Measurements from ENCODE around the gene ZNF74.
"Not testable (repeated sequence)": the region's sequence is repeated elsewhere in the genome, so short reads cannot be mapped to it uniquely, and the experiment has no call there.

ZNF74 gene

GRCh38 chr22:20374130-20374529 is 19.8 kb upstream of the ZNF74 start:
- not testable (repeated sequence) for H3K4me1 ChIP-seq (ENCODE audit: control insufficient read depth, insufficient read depth, low read length, poor library complexity, severe bottlenecking); H3K36me3 ChIP-seq (ENCODE audit: control insufficient read depth, insufficient read depth, low read length); H3K27ac ChIP-seq (ENCODE audit: insufficient read depth, low read length, poor library complexity, severe bottlenecking); H3K4me3 ChIP-seq (ENCODE audit: insufficient read depth, low read depth, low read length, poor library complexity, severe bottlenecking); H3K27me3 ChIP-seq (replicated peaks; ENCODE audit: control insufficient read depth, insufficient read depth, low read length, poor library complexity, severe bottlenecking); H3K9me3 ChIP-seq (ENCODE audit: control insufficient read depth, low read length); DNase-seq

- H3K9me3 ChIP-seq (ENCODE audit: control insufficient read depth, low read length); H3K27ac ChIP-seq (ENCODE audit: insufficient read depth, low read length, poor library complexity, severe bottlenecking); H3K4me3 ChIP-seq (ENCODE audit: insufficient read depth, low read depth, low read length, poor library complexity, severe bottlenecking); H3K36me3 ChIP-seq (ENCODE audit: control insufficient read depth, insufficient read depth, low read length); H3K4me1 ChIP-seq (ENCODE audit: control insufficient read depth, insufficient read depth, low read length, poor library complexity, severe bottlenecking); H3K27me3 ChIP-seq (replicated peaks; ENCODE audit: control insufficient read depth, insufficient read depth, low read length, poor library complexity, severe bottlenecking); DNase-seq: not testable (repeated sequence)
These were observed 17.7 kb upstream of the ZNF74 start for GRCh38 chr22:20376281-20376680.

- not testable (repeated sequence) for DNase-seq; H3K4me1 ChIP-seq (ENCODE audit: control insufficient read depth, insufficient read depth, low read length, poor library complexity, severe bottlenecking); H3K36me3 ChIP-seq (ENCODE audit: control insufficient read depth, insufficient read depth, low read length); H3K27ac ChIP-seq (ENCODE audit: insufficient read depth, low read length, poor library complexity, severe bottlenecking); H3K9me3 ChIP-seq (ENCODE audit: control insufficient read depth, low read length); H3K27me3 ChIP-seq (replicated peaks; ENCODE audit: control insufficient read depth, insufficient read depth, low read length, poor library complexity, severe bottlenecking); H3K4me3 ChIP-seq (ENCODE audit: insufficient read depth, low read depth, low read length, poor library complexity, severe bottlenecking)
These were observed 17.0 kb upstream of the ZNF74 start for GRCh38 chr22:20376983-20377382.

GRCh38 chr22:20378110-20378509 is 15.8 kb upstream of the ZNF74 start:
- Histone ChIP-seq H3K4me3 (ENCODE audit: insufficient read depth, low read depth, low read length, poor library complexity, severe bottlenecking) (no peak overlapping the region), H3K27me3 (replicated peaks; ENCODE audit: control insufficient read depth, insufficient read depth, low read length, poor library complexity, severe bottlenecking) (no peaks in the 10 kb centered on the region), H3K9me3 (ENCODE audit: control insufficient read depth, low read length) (no peaks in the 10 kb centered on the region), H3K4me1 (ENCODE audit: control insufficient read depth, insufficient read depth, low read length, poor library complexity, severe bottlenecking) (no peaks in the 10 kb centered on the region), H3K36me3 (ENCODE audit: control insufficient read depth, insufficient read depth, low read length) (no peaks in the 10 kb centered on the region), H3K27ac (ENCODE audit: insufficient read depth, low read length, poor library complexity, severe bottlenecking) (no peak overlapping the region)
- no peak for DNase-seq

- not testable (repeated sequence) for DNase-seq; H3K4me1 ChIP-seq (ENCODE audit: control insufficient read depth, insufficient read depth, low read length, poor library complexity, severe bottlenecking)
These were observed 15.3 kb upstream of the ZNF74 start for GRCh38 chr22:20378684-20379083.

GRCh38 chr22:20380486-20380885 is 13.5 kb upstream of the ZNF74 start:
- Histone ChIP-seq H3K36me3 (ENCODE audit: control insufficient read depth, insufficient read depth, low read length) (no peaks in the 10 kb centered on the region), H3K27me3 (replicated peaks; ENCODE audit: control insufficient read depth, insufficient read depth, low read length, poor library complexity, severe bottlenecking) (peaks cover 3% of the 10 kb centered on the region), H3K4me1 (ENCODE audit: control insufficient read depth, insufficient read depth, low read length, poor library complexity, severe bottlenecking) (no peaks in the 10 kb centered on the region), H3K4me3 (ENCODE audit: insufficient read depth, low read depth, low read length, poor library complexity, severe bottlenecking) (no peak overlapping the region), H3K27ac (ENCODE audit: insufficient read depth, low read length, poor library complexity, severe bottlenecking) (no peak overlapping the region), H3K9me3 (ENCODE audit: control insufficient read depth, low read length) (no peaks in the 10 kb centered on the region)
- DNase-seq, result no peak

More at GRCh38 chr22:20378684-20379083, 15.3 kb upstream of the ZNF74 start:
- not testable (repeated sequence) for H3K27me3 ChIP-seq (replicated peaks; ENCODE audit: control insufficient read depth, insufficient read depth, low read length, poor library complexity, severe bottlenecking); H3K9me3 ChIP-seq (ENCODE audit: control insufficient read depth, low read length); H3K27ac ChIP-seq (ENCODE audit: insufficient read depth, low read length, poor library complexity, severe bottlenecking); H3K4me3 ChIP-seq (ENCODE audit: insufficient read depth, low read depth, low read length, poor library complexity, severe bottlenecking); H3K36me3 ChIP-seq (ENCODE audit: control insufficient read depth, insufficient read depth, low read length)

- H3K27ac ChIP-seq (ENCODE audit: insufficient read depth, low read length, poor library complexity, severe bottlenecking), result no peak overlapping the region
- H3K27me3 ChIP-seq (replicated peaks; ENCODE audit: control insufficient read depth, insufficient read depth, low read length, poor library complexity, severe bottlenecking), result peaks cover 3% of the 10 kb centered on the region
- H3K4me1 ChIP-seq (ENCODE audit: control insufficient read depth, insufficient read depth, low read length, poor library complexity, severe bottlenecking), result no peaks in the 10 kb centered on the region
- no peak overlapping the region for H3K4me3 ChIP-seq (ENCODE audit: insufficient read depth, low read depth, low read length, poor library complexity, severe bottlenecking)
- no peak for DNase-seq
- H3K9me3 ChIP-seq (ENCODE audit: control insufficient read depth, low read length), result no peaks in the 10 kb centered on the region
- no peaks in the 10 kb centered on the region for H3K36me3 ChIP-seq (ENCODE audit: control insufficient read depth, insufficient read depth, low read length)
These were observed 10.4 kb upstream of the ZNF74 start for GRCh38 chr22:20383538-20383937.

- Histone ChIP-seq H3K36me3 (ENCODE audit: control insufficient read depth, insufficient read depth, low read length) (no peaks in the 10 kb centered on the region), H3K4me1 (ENCODE audit: control insufficient read depth, insufficient read depth, low read length, poor library complexity, severe bottlenecking) (no peaks in the 10 kb centered on the region), H3K27ac (ENCODE audit: insufficient read depth, low read length, poor library complexity, severe bottlenecking) (no peak overlapping the region), H3K27me3 (replicated peaks; ENCODE audit: control insufficient read depth, insufficient read depth, low read length, poor library complexity, severe bottlenecking) (peaks cover 3% of the 10 kb centered on the region), H3K4me3 (ENCODE audit: insufficient read depth, low read depth, low read length, poor library complexity, severe bottlenecking) (no peak overlapping the region), H3K9me3 (ENCODE audit: control insufficient read depth, low read length) (no peaks in the 10 kb centered on the region)
- DNase-seq, result no peak
These were observed 9.8 kb upstream of the ZNF74 start for GRCh38 chr22:20384171-20384570.

- no peak overlapping the region for H3K27ac ChIP-seq (ENCODE audit: insufficient read depth, low read length, poor library complexity, severe bottlenecking)
- no peak overlapping the region for H3K4me3 ChIP-seq (ENCODE audit: insufficient read depth, low read depth, low read length, poor library complexity, severe bottlenecking)
- no peak for DNase-seq
- no peaks in the 10 kb centered on the region for H3K36me3 ChIP-seq (ENCODE audit: control insufficient read depth, insufficient read depth, low read length)
- no peaks in the 10 kb centered on the region for H3K9me3 ChIP-seq (ENCODE audit: control insufficient read depth, low read length)
- H3K4me1 ChIP-seq (ENCODE audit: control insufficient read depth, insufficient read depth, low read length, poor library complexity, severe bottlenecking), result no peaks in the 10 kb centered on the region
- H3K27me3 ChIP-seq (replicated peaks; ENCODE audit: control insufficient read depth, insufficient read depth, low read length, poor library complexity, severe bottlenecking), result peaks cover 3% of the 10 kb centered on the region
These were observed 9.1 kb upstream of the ZNF74 start for GRCh38 chr22:20384865-20385264.

GRCh38 chr22:20386336-20386735 is 7.6 kb upstream of the ZNF74 start:
- Histone ChIP-seq H3K36me3 (ENCODE audit: control insufficient read depth, insufficient read depth, low read length) (no peaks in the 10 kb centered on the region), H3K27me3 (replicated peaks; ENCODE audit: control insufficient read depth, insufficient read depth, low read length, poor library complexity, severe bottlenecking) (peaks cover 3% of the 10 kb centered on the region), H3K27ac (ENCODE audit: insufficient read depth, low read length, poor library complexity, severe bottlenecking) (no peak overlapping the region), H3K4me1 (ENCODE audit: control insufficient read depth, insufficient read depth, low read length, poor library complexity, severe bottlenecking) (no peaks in the 10 kb centered on the region), H3K9me3 (ENCODE audit: control insufficient read depth, low read length) (no peaks in the 10 kb centered on the region), H3K4me3 (ENCODE audit: insufficient read depth, low read depth, low read length, poor library complexity, severe bottlenecking) (no peak overlapping the region)
- DNase-seq, result no peak

- Histone ChIP-seq H3K4me3 (ENCODE audit: insufficient read depth, low read depth, low read length, poor library complexity, severe bottlenecking) (no peak overlapping the region), H3K9me3 (ENCODE audit: control insufficient read depth, low read length) (no peaks in the 10 kb centered on the region), H3K4me1 (ENCODE audit: control insufficient read depth, insufficient read depth, low read length, poor library complexity, severe bottlenecking) (no peaks in the 10 kb centered on the region), H3K27ac (ENCODE audit: insufficient read depth, low read length, poor library complexity, severe bottlenecking) (no peak overlapping the region), H3K27me3 (replicated peaks; ENCODE audit: control insufficient read depth, insufficient read depth, low read length, poor library complexity, severe bottlenecking) (peaks cover 3% of the 10 kb centered on the region), H3K36me3 (ENCODE audit: control insufficient read depth, insufficient read depth, low read length) (no peaks in the 10 kb centered on the region)
- no peak for DNase-seq
These were observed 7.0 kb upstream of the ZNF74 start for GRCh38 chr22:20386972-20387371.
